H1 (cell line): Measurements from ENCODE around the gene CAMTA1. TPM values are rescaled to one million over a fixed set of nuclear protein-coding genes. Genes with fewer than 3 reads are reported as not detected.

Experiments used
- CBX8 ChIP-seq: fragments of 300-800, 300-1000 bp; sonication (generic); IDR thresholded peaks from 2 replicates; pipeline ENCODE4 v1.7.1; 2016; ENCODE audit warnings: low read depth, low read length, borderline replicate concordance
- SIN3A ChIP-seq, 2 experiments: IDR thresholded peaks in 1 of 2; conservative IDR thresholded peaks in 1 of 2; 2 replicates each; pipeline ENCODE4 v1.6.1; 2011 to 2012; ENCODE audit warnings: low read length in 2 of 2, improper control_type of control experiment in 1 of 2, low read depth in 1 of 2, mild to moderate bottlenecking in 1 of 2
- polyA plus RNA-seq, 7 experiments: library from polyadenylated mRNA; depleted of rRNA in 3 of 7; stranded (reverse) in 5 of 7; unstranded in 2 of 7; fragments of >200 nt in 5 of 7; fragments of 200-250 nt in 2 of 7; gene quantifications; 1 replicate in 5 of 7; 2 replicates in 1 of 7; 4 replicates in 1 of 7; pipeline versions ENCODE4 v1.2.1 to v1.2.3, GENCODE V29; 2011 to 2013; ENCODE audit warnings: missing spikeins in 2 of 7, mixed read lengths in 2 of 7
- total RNA-seq: library from RNA; stranded (reverse); fragmentation: NEBNext Ultra II Directional; extraction: Animal tissue kit (Norgen Biotek cat#: 25700); gene quantifications from 2 replicates; pipeline ENCODE4 v1.2.1, GENCODE V29; 2021
- TF ChIP-seq, protein P1 (sequence below): IDR thresholded peaks from 2 replicates; pipeline ENCODE4 v1.6.1; 2012; ENCODE audit warnings: inconsistent platforms
- TF ChIP-seq, protein P2 (sequence below): IDR thresholded peaks from 2 replicates; pipeline ENCODE4 v1.6.1; 2012; ENCODE audit warnings: inconsistent platforms

Gene CAMTA1
- total and polyA plus RNA-seq, 2 of the 8 experiments (the other 6 are each of a cell fraction or from before 2014, with no cell fraction given), result 65.0 to 119 TPM

DNA sequence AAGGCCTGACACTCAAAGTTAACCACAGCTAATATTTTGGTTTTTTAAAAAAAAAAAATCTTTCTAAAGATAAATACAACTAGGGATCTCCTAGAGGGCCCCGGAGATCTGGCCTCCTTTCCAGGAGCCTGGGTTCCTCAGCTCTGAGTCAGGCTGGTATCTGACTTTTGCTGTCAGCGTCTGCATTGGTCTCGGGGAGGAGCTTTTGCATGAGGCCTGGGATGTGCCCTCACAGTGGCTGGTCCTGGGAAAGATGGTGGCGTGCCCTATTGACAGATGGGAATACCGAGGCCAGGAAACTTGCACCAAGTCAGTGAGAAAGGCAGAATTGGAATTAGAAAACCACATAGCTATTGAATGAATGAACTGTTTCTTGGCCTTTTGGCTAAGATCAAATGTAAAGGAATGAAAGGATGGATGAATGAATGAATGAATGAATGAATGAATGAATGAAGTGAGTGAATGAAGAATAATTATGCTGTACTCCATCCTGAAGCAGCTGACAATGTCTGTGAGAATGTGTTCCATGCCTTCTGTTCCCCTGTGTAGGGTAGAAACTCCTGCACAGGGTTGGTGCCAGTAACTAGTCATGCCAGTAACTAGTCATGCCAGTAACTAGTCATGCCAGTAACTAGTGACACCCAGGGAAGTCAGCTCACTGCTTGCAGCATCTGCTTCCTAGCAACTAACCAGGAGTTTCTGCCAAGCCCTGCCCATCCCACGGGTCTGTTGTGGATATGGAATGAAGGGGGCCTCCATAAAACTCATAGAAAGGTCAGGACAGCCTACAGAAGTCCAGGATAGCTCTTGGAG is 743.3 kb downstream of the CAMTA1 start (continued):
- TF ChIP-seq SIN3A (conservative IDR thresholded peaks at IDR 0.05 in 1 of 2, IDR thresholded peaks at IDR 0.05 in 1 of 2; ENCODE audit: low read depth in 1 of 2, low read length in 2 of 2) (no peak), CBX8 (no peak)
- TF ChIP-seq, protein P1, sequence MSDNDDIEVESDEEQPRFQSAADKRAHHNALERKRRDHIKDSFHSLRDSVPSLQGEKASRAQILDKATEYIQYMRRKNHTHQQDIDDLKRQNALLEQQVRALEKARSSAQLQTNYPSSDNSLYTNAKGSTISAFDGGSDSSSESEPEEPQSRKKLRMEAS, result no peak
- TF ChIP-seq, protein P2, sequence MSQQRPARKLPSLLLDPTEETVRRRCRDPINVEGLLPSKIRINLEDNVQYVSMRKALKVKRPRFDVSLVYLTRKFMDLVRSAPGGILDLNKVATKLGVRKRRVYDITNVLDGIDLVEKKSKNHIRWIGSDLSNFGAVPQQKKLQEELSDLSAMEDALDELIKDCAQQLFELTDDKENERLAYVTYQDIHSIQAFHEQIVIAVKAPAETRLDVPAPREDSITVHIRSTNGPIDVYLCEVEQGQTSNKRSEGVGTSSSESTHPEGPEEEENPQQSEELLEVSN, result no peak
